GM12864 (cell line): ENCODE results near the gene CDK14.

Experiments used
- DNase-seq: peaks from one replicate; pipeline ENCODE4 v3.0.0-alpha.2; 2011; ENCODE audit warnings: low read depth
- H3K4me3 ChIP-seq: 2 replicates; pipeline ENCODE4 v1.5.1; 2011; ENCODE audit warnings: mild to moderate bottlenecking, low read depth, low read length, control low read depth
- TF ChIP-seq, protein P1 (sequence below): IDR thresholded peaks from 2 replicates; pipeline ENCODE4 v1.5.1; 2011; ENCODE audit warnings: low read depth, mild to moderate bottlenecking, moderate library complexity, low read length, control low read depth, inconsistent platforms; ENCODE audit errors: missing control alignments

The CDK14 gene

DNA sequence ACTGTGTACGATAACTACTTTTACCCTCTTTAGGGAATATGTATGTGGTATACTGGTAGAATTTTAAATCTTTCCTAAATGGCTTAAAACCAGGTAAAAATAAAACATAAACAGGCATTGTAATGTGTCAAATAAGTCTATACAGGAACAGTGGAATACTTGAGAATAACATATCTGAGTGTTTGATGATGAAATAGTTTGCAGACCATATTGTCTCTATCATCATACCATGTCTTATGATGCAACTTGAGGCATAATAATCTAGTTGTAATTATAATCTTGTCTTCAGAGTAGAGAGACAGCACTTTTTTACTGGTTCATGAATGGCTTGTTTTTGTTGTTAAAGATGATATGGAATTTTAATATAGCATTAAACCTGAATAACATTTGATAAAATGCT, 293.5 kb downstream of the CDK14 start:
- DNase-seq = no peak
- H3K4me3 ChIP-seq = no peak overlapping the region
- TF ChIP-seq, protein P1, sequence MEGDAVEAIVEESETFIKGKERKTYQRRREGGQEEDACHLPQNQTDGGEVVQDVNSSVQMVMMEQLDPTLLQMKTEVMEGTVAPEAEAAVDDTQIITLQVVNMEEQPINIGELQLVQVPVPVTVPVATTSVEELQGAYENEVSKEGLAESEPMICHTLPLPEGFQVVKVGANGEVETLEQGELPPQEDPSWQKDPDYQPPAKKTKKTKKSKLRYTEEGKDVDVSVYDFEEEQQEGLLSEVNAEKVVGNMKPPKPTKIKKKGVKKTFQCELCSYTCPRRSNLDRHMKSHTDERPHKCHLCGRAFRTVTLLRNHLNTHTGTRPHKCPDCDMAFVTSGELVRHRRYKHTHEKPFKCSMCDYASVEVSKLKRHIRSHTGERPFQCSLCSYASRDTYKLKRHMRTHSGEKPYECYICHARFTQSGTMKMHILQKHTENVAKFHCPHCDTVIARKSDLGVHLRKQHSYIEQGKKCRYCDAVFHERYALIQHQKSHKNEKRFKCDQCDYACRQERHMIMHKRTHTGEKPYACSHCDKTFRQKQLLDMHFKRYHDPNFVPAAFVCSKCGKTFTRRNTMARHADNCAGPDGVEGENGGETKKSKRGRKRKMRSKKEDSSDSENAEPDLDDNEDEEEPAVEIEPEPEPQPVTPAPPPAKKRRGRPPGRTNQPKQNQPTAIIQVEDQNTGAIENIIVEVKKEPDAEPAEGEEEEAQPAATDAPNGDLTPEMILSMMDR = no peak

- no peak overlapping the region for H3K4me3 ChIP-seq
- TF ChIP-seq, protein P1 = no peak
- no peak for DNase-seq
These were observed 295.4 kb downstream of the CDK14 start for GRCh38 chr7:90891529-90891928.

GRCh38 chr7:90892213-90892612, 296.1 kb downstream of the CDK14 start:
- no peak for DNase-seq
- TF ChIP-seq, protein P1 = no peak
- no peak overlapping the region for H3K4me3 ChIP-seq

- H3K4me3 ChIP-seq = no peak overlapping the region
- no peak for DNase-seq
- TF ChIP-seq, protein P1 = no peak
These were observed 298.0 kb downstream of the CDK14 start for GRCh38 chr7:90894122-90894521.

GRCh38 chr7:90896458-90896857, 300.3 kb downstream of the CDK14 start:
- no peak overlapping the region for H3K4me3 ChIP-seq
- TF ChIP-seq, protein P1 = no peak
- no peak for DNase-seq

GRCh38 chr7:90897961-90898469, 301.9 kb downstream of the CDK14 start:
- TF ChIP-seq, protein P1 = no peak
- no peak for DNase-seq
- no peak overlapping the region for H3K4me3 ChIP-seq

GRCh38 chr7:90900628-90901356, 304.7 kb downstream of the CDK14 start:
- H3K4me3 ChIP-seq = no peak overlapping the region
- TF ChIP-seq, protein P1 = no peak
- no peak for DNase-seq
